HG02571 (cell line): ENCODE data around the gene PAGE2.
"Not testable (repeated sequence)": the region's sequence is repeated elsewhere in the genome, so short reads cannot be mapped to it uniquely, and the experiment has no call there.

Experiments used
- ATAC-seq: cut with Tn5 transposase; IDR thresholded peaks from one replicate; pipeline ENCODE4 v1.9.1; 2021; ENCODE audit warnings: mild to moderate bottlenecking, moderate library complexity; ENCODE audit not compliant: unreplicated experiment

The PAGE2 gene

DNA sequence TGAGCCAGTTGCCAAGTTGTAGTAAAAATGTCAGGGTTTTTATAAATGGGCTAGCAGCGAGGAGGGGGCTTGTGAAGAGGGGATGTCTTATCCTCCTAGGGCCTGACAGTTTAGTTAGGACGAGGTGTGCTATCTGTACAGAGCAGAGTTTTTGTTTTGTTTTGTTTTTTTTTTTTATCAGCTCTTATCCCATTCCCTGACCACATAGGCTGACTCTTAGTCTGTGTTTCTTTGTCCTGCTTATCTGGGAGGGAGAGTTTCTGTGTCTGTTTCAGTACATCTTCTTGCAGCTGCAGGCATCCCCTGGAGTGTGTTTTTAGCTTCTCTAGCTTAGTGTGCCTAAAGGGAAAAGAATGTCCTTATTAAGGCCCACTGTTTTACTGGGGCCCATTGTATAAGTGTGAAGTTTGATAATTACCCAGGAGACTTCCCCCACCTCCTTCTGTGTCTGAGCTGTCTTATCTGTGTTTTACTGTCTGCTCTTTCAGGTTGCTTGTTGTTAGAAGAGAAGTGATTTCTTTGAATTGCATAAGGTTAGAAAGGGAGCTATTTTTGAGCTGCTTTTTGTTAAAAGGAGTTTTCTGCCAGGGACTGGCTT, 32.0 kb downstream of the PAGE2 start:
- no peak for ATAC-seq

- no peak for ATAC-seq
These were observed 35.1 kb downstream of the PAGE2 start for GRCh38 chrX:55123900-55124299.

GRCh38 chrX:55127692-55128091, 38.9 kb downstream of the PAGE2 start:
- ATAC-seq = no peak

DNA sequence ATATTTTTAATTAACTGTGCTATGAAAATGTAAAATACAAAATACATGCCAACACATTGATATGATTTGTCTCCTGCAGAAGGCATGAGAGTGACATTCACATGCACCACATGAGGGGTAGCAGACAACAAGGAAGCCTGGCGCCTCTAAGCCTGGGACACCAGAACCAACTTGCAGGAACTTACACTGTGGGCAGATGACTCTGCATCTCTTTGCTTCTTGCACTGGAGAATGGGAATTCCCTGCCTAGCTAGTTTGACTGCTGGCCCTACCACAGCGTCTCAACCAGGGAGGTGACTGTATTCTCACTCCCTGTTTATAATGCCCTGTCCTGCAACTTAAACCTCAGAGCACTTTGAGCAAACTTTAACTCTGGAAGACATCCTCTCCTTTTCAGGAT, 40.5 kb downstream of the PAGE2 start:
- ATAC-seq = no peak

DNA sequence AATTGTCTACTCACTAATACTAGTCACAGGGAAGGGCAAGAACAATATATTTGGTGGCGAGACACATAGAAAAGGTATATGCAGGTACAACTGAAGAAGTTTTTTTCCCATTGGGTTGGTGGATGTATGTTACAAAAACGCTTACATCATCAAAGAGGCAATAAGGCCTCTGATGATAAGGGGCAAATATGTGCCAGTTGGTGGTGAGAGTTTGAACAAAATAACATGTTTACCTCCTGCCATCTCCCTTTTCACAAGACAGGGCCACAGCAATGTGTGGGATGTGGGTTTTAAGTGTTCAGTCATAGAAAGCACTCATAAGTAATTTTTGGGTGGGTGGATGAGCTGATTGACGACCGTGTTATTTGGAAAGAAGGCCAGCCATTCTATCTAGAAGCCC, 41.7 kb downstream of the PAGE2 start:
- ATAC-seq = no peak

GRCh38 chrX:55132416-55132815, 43.6 kb downstream of the PAGE2 start:
- ATAC-seq = no peak

DNA sequence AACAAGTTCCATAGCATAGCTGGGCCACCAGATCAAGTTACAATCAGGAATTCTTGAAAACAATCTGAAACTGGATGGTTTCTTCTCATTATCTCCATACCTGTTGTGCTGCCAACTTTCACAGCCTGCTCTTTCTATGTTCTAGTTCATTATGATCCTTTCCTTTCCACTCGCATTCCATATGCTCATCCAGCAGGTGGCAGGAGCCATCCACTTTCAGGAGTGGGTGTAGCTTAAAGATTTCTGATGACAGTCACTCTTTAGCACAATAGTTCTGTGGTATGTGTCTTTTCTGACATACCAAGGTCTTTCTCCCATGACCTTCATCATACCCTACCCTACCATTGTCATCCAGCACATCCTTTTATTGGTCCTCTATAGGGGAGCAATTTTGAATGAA, 46.4 kb downstream of the PAGE2 start:
- ATAC-seq = no peak

- ATAC-seq = not testable (repeated sequence)
These were observed 52.0 kb downstream of the PAGE2 start for GRCh38 chrX:55140800-55141199.
